Spinal cord (tissue), 10 donors: Measurements from ENCODE around the gene GBP3. TPM values are rescaled to one million over a fixed set of nuclear protein-coding genes. Genes with fewer than 3 reads are reported as not detected.
"Not testable (repeated sequence)": the region's sequence is repeated elsewhere in the genome, so short reads cannot be mapped to it uniquely, and the experiment has no call there.

Experiments
- DNase-seq, 6 donors: peaks; one replicate each; pipeline versions ENCODE4 v3.0.0 to v3.0.0-alpha.2; 2013 to 2015; ENCODE audit warnings: low spot score in 6 of 6, low read depth in 4 of 6
- H3K27ac ChIP-seq: one replicate; pipeline ENCODE4 v1.5.1; 2013; ENCODE audit warnings: low read depth, low read length, control low read depth
- H3K27me3 ChIP-seq: one replicate; pipeline ENCODE4 v1.6.1; 2013; ENCODE audit warnings: low read length; ENCODE audit not compliant: control insufficient read depth, insufficient read depth
- H3K36me3 ChIP-seq: one replicate; pipeline ENCODE4 v1.6.1; 2013; ENCODE audit warnings: low read length; ENCODE audit not compliant: control insufficient read depth, insufficient read depth
- H3K4me1 ChIP-seq: one replicate; pipeline ENCODE4 v1.6.1; 2013; ENCODE audit warnings: low read length; ENCODE audit not compliant: control insufficient read depth, insufficient read depth
- H3K4me3 ChIP-seq: one replicate; pipeline ENCODE4 v1.5.1; 2013; ENCODE audit warnings: low read depth, low read length, control low read depth
- H3K9me3 ChIP-seq: one replicate; pipeline ENCODE4 v1.6.1; 2013; ENCODE audit warnings: low read length; ENCODE audit not compliant: control insufficient read depth, insufficient read depth
- WGBS: methylation state at CpG from one replicate; pipeline ENCODE4 v1.1.5; 2013; ENCODE audit warnings: missing lambda C conversion rate; ENCODE audit not compliant: insufficient coverage; 5-methylcytosine and 5-hydroxymethylcytosine counted together
- polyA plus RNA-seq, 2 donors: library from polyadenylated mRNA; unstranded; fragments of 120-200 nt; gene quantifications; one replicate each; pipeline ENCODE4 v1.2.1, GENCODE V29; 2013; ENCODE audit not compliant: insufficient read length in 2 of 2
- total RNA-seq, 2 donors: library from RNA; depleted of rRNA in 1 of 2; stranded (reverse); fragments of 120-200 nt in 1 of 2; fragments of >200 nt in 1 of 2; gene quantifications; one replicate each; pipeline versions ENCODE4 v1.2.3 to v1.2.4, GENCODE V29; 2013 to 2014
- donor health status: healthy.

Gene GBP3
- total and polyA plus RNA-seq, 4 donors = 1.6 to 7.9 (median 4.5) TPM

GRCh38 chr1:89008511-89008910, 14.2 kb downstream of the GBP3 start:
- WGBS = 100% methylated on average over 3 of the region's 4 CpGs
- Histone ChIP-seq H3K4me1 (peaks cover 11% of the 10 kb centered on the region), H3K27ac (no peak overlapping the region), H3K36me3 (no peaks in the 10 kb centered on the region), H3K27me3 (no peaks in the 10 kb centered on the region), H3K9me3 (no peaks in the 10 kb centered on the region), H3K4me3 (no peak overlapping the region)
- no peak for DNase-seq

GRCh38 chr1:89005286-89006151, 17.1 kb downstream of the GBP3 start:
- Histone ChIP-seq H3K27me3 (no peaks in the 10 kb centered on the region), H3K4me3 (no peak overlapping the region), H3K9me3 (no peaks in the 10 kb centered on the region), H3K36me3 (no peaks in the 10 kb centered on the region), H3K27ac (peak overlapping the region; percentile 31), H3K4me1 (peaks cover 11% of the 10 kb centered on the region)
- WGBS = 60% methylated on average over 6 of the region's 9 CpGs
- peak in 4 of 6 donors; percentile 50 to 86 (median 58) for DNase-seq

GRCh38 chr1:89002176-89002575, 20.5 kb downstream of the GBP3 start:
- not testable (repeated sequence) for H3K4me3 ChIP-seq, DNase-seq, H3K27me3 ChIP-seq, H3K27ac ChIP-seq, H3K9me3 ChIP-seq, H3K36me3 ChIP-seq
- H3K4me1 ChIP-seq = peaks cover 11% of the 10 kb centered on the region

GRCh38 chr1:89001510-89001909, 21.2 kb downstream of the GBP3 start:
- Histone ChIP-seq H3K4me1 (peaks cover 11% of the 10 kb centered on the region), H3K27ac (no peak overlapping the region), H3K36me3 (no peaks in the 10 kb centered on the region)

GRCh38 chr1:88998716-88999115, 23.9 kb downstream of the GBP3 start:
- DNase-seq = peak in 5 of 6 donors; percentile 73 to 94 (median 79)
- Histone ChIP-seq H3K27me3 (no peaks in the 10 kb centered on the region), H3K27ac (no peak overlapping the region), H3K9me3 (no peaks in the 10 kb centered on the region), H3K36me3 (no peaks in the 10 kb centered on the region), H3K4me3 (no peak overlapping the region), H3K4me1 (peaks cover under 1% of the 10 kb centered on the region)
- WGBS = no CpG with 5 or more reads among the region's 2 CpGs

More at GRCh38 chr1:89001510-89001909, 21.2 kb downstream of the GBP3 start:
- H3K9me3 ChIP-seq = no peaks in the 10 kb centered on the region
- H3K4me3 ChIP-seq = no peak overlapping the region
- H3K27me3 ChIP-seq = no peaks in the 10 kb centered on the region
- DNase-seq = no peak

- no CpG with 5 or more reads among the region's 1 CpG for whole genome bisulfite sequencing
- Histone ChIP-seq H3K4me3 (no peak overlapping the region), H3K4me1 (peaks cover 14% of the 10 kb centered on the region)
These were observed 32.2 kb downstream of the GBP3 start for GRCh38 chr1:88990426-88990825.

GRCh38 chr1:88985692-88986091, 37.0 kb downstream of the GBP3 start:
- no peak for DNase-seq
- H3K27me3 ChIP-seq = no peaks in the 10 kb centered on the region
- H3K4me1 ChIP-seq = peaks cover 10% of the 10 kb centered on the region
- H3K9me3 ChIP-seq = no peaks in the 10 kb centered on the region
- peak overlapping the region; percentile 75 for H3K27ac ChIP-seq
- H3K4me3 ChIP-seq = no peak overlapping the region
- 100% methylated on average over 2 of the region's 4 CpGs for WGBS
- H3K36me3 ChIP-seq = peaks cover 9% of the 10 kb centered on the region

More at GRCh38 chr1:88990426-88990825, 32.2 kb downstream of the GBP3 start:
- H3K9me3 ChIP-seq = no peaks in the 10 kb centered on the region
- no peak for DNase-seq
- H3K27me3 ChIP-seq = no peaks in the 10 kb centered on the region
- H3K27ac ChIP-seq = no peak overlapping the region
- peaks cover 6% of the 10 kb centered on the region for H3K36me3 ChIP-seq

- peaks cover 10% of the 10 kb centered on the region for H3K4me1 ChIP-seq
- no CpG with 5 or more reads among the region's 1 CpG for WGBS
- peak overlapping the region; percentile 75 for H3K27ac ChIP-seq
These were observed 37.6 kb downstream of the GBP3 start for GRCh38 chr1:88985032-88985431.

GRCh38 chr1:88984569-88984968, 38.1 kb downstream of the GBP3 start:
- WGBS = 29% methylated on average over 1 of the region's 1 CpG
- peaks cover 10% of the 10 kb centered on the region for H3K4me1 ChIP-seq
- peaks cover 9% of the 10 kb centered on the region for H3K36me3 ChIP-seq
- H3K27ac ChIP-seq = peak overlapping the region; percentile 75
- H3K4me3 ChIP-seq = no peak overlapping the region
- H3K27me3 ChIP-seq = no peaks in the 10 kb centered on the region
- no peaks in the 10 kb centered on the region for H3K9me3 ChIP-seq
- DNase-seq = peak in 2 of 6 donors; percentile 2 to 15

More at GRCh38 chr1:88985032-88985431, 37.6 kb downstream of the GBP3 start:
- Histone ChIP-seq H3K27me3 (no peaks in the 10 kb centered on the region), H3K9me3 (no peaks in the 10 kb centered on the region), H3K4me3 (no peak overlapping the region), H3K36me3 (peaks cover 9% of the 10 kb centered on the region)
- DNase-seq = peak in 2 of 6 donors; percentile 71 to 89
